Stimulated activated naive CD8-positive, alpha-beta T cell treated with anti-CD3 and anti-CD28 coated beads, Interleukin-15, Interleukin-2, amounts not matched to agents 100 ng/mL and 50 ng/mL, for 24 hours (primary cell): ENCODE measurements around the gene INPP5A.

Experiments
- H3K27ac Mint-ChIP-seq: one replicate; pipeline ENCODE4 v1.8.0; 2021; ENCODE audit warnings: mild to moderate bottlenecking, mixed read lengths
- H3K27me3 Mint-ChIP-seq: one replicate; pipeline ENCODE4 v1.8.0; 2021; ENCODE audit warnings: mixed read lengths
- H3K36me3 Mint-ChIP-seq: one replicate; pipeline ENCODE4 v1.8.0; 2021; ENCODE audit warnings: low read depth, mixed read lengths
- H3K4me1 Mint-ChIP-seq: one replicate; pipeline ENCODE4 v1.8.0; 2021; ENCODE audit warnings: low read depth, mixed read lengths
- H3K4me3 Mint-ChIP-seq: one replicate; pipeline ENCODE4 v1.8.0; 2021; ENCODE audit warnings: mild to moderate bottlenecking, mixed read lengths
- H3K9me3 Mint-ChIP-seq: one replicate; pipeline ENCODE4 v1.8.0; 2021; ENCODE audit warnings: mixed read lengths

INPP5A gene

GRCh38 chr10:132658546-132659205, 121.1 kb downstream of the INPP5A start:
- Mint-ChIP-seq H3K27me3 (no peaks in the 10 kb centered on the region), H3K27ac (no peak overlapping the region), H3K4me3 (no peak overlapping the region), H3K4me1 (no peaks in the 10 kb centered on the region), H3K9me3 (no peaks in the 10 kb centered on the region), H3K36me3 (peaks cover 7% of the 10 kb centered on the region)

DNA sequence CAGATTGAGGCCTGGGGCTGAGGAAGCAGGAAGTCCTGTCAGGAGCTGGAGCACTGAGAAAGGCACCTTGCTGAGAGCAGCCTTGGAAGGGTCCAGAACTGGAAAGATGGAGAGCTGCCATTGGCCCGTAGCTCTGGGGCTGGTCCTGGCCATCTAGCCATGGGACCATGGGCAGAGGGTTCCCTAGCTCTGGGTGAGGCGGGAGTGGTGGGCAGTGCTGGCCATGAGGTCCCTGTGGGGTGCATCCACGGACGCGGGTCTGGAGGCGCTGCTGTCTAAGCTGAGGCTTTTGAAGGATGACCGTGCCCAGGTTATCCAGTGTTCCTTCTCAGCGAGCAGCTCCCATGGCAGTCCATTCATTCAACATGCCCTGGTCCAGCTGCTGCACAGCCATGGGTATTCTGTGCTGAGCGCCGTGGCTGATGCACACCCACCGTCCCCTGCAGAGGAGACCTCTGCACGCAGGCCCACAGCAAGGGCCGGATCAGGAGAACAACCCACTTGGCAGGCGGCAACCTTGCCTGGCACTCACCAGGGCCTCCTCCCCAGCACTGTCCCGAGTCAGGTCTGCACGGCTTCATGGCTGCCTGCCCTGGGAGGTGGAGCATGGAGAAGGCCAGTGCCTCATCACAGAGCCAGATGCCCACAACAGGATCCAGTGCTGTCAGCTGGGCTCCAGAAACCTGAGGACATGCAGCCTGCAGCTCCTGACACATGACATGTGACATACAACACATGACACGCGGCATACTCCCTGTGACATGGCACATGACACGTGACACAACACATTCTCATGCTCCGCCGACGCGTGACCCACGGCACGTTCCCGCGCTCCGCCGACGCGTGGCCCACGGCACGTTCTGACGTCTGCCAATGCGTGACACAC, 121.9 kb downstream of the INPP5A start:
- Mint-ChIP-seq H3K4me3 (no peak overlapping the region), H3K27me3 (no peaks in the 10 kb centered on the region), H3K36me3 (peaks cover 7% of the 10 kb centered on the region), H3K4me1 (peaks cover 1% of the 10 kb centered on the region), H3K27ac (no peak overlapping the region), H3K9me3 (no peaks in the 10 kb centered on the region)

- H3K4me1 Mint-ChIP-seq = peaks cover 2% of the 10 kb centered on the region
- no peaks in the 10 kb centered on the region for H3K9me3 Mint-ChIP-seq
- H3K27me3 Mint-ChIP-seq = no peaks in the 10 kb centered on the region
- no peak overlapping the region for H3K27ac Mint-ChIP-seq
- no peak overlapping the region for H3K4me3 Mint-ChIP-seq
- peaks cover 4% of the 10 kb centered on the region for H3K36me3 Mint-ChIP-seq
Observed at GRCh38 chr10:132660385-132660784, 122.8 kb downstream of the INPP5A start.

- Mint-ChIP-seq H3K27me3 (no peaks in the 10 kb centered on the region), H3K9me3 (no peaks in the 10 kb centered on the region), H3K27ac (no peak overlapping the region), H3K36me3 (peaks cover 4% of the 10 kb centered on the region), H3K4me1 (peaks cover 13% of the 10 kb centered on the region), H3K4me3 (no peak overlapping the region)
Observed at GRCh38 chr10:132662186-132662920, 124.8 kb downstream of the INPP5A start.

- H3K4me3 Mint-ChIP-seq = no peak overlapping the region
- H3K27ac Mint-ChIP-seq = no peak overlapping the region
- H3K36me3 Mint-ChIP-seq = peaks cover 4% of the 10 kb centered on the region
- H3K9me3 Mint-ChIP-seq = no peaks in the 10 kb centered on the region
- H3K4me1 Mint-ChIP-seq = peaks cover 13% of the 10 kb centered on the region
- no peaks in the 10 kb centered on the region for H3K27me3 Mint-ChIP-seq
Observed at GRCh38 chr10:132663666-132664365, 126.2 kb downstream of the INPP5A start.

- no peaks in the 10 kb centered on the region for H3K27me3 Mint-ChIP-seq
- H3K27ac Mint-ChIP-seq = no peak overlapping the region
- H3K36me3 Mint-ChIP-seq = peaks cover 4% of the 10 kb centered on the region
- H3K9me3 Mint-ChIP-seq = no peaks in the 10 kb centered on the region
- H3K4me1 Mint-ChIP-seq = peaks cover 13% of the 10 kb centered on the region
- no peak overlapping the region for H3K4me3 Mint-ChIP-seq
Observed at GRCh38 chr10:132664407-132664806, 126.8 kb downstream of the INPP5A start.

DNA sequence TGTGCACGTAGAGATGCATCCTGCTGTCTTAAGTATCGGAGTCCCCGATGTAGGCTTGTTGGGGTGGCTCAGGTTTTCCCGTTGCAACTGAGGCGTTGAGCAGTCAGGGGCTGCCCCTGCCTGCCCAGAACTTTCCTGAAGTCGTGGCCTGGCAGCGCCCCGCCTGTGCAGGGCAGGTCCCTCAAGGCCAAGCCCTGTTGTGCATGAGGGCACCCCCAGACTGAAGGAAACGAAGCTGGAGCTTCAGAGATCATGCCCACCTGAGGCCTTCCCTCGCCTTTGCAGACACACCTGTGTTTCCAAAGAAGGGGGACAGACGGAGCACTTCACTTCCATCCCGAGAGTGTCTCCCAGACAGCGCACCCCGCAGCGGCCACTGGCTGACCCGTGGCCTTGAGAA, 127.3 kb downstream of the INPP5A start:
- H3K27ac Mint-ChIP-seq = no peak overlapping the region
- H3K9me3 Mint-ChIP-seq = no peaks in the 10 kb centered on the region
- no peak overlapping the region for H3K4me3 Mint-ChIP-seq
- no peaks in the 10 kb centered on the region for H3K27me3 Mint-ChIP-seq
- peaks cover 13% of the 10 kb centered on the region for H3K4me1 Mint-ChIP-seq
- H3K36me3 Mint-ChIP-seq = peaks cover 2% of the 10 kb centered on the region

DNA sequence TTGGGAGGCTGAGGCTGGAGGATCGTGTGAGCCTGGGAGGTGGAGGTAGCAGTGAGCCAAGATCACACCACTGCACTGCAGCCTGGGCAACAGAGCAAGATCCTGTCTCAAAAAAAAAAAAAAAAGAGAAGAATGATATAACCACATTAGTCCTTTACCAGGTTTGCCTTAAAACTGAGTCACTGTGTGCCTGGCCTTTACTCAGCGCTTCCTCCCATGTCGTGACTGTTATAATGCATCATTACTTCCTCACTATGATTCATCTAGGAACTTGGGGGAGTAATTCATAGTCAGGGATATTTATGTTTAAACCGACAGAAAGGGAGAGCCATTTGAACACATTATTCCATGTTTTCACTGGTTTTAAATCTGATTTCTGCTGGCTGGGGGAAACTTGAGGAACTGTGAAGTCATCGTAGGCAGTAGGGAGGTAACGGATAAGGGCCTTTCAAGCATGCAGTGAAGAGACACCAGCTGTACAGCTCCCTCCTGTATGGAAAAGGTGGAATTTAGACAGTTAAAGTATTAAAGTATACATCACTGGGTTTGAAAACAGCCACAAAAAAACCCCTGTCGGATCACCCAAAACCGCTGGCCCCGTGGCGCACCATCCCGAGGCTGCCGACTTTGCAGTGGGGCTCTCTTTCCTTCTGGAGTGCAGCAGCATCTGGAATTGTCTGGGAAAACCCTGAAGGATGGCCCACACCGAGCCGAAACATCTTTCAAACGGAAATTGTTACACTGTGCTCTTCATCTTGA, 128.5 kb downstream of the INPP5A start:
- Mint-ChIP-seq H3K4me3 (no peak overlapping the region), H3K27me3 (no peaks in the 10 kb centered on the region), H3K27ac (peak overlapping the region; percentile 1)

GRCh38 chr10:132666705-132667341, 129.2 kb downstream of the INPP5A start:
- Mint-ChIP-seq H3K27me3 (no peaks in the 10 kb centered on the region), H3K4me1 (peaks cover 13% of the 10 kb centered on the region), H3K9me3 (no peaks in the 10 kb centered on the region), H3K36me3 (no peaks in the 10 kb centered on the region), H3K4me3 (no peak overlapping the region), H3K27ac (peak overlapping the region; percentile 1)

More for the DNA sequence above, 128.5 kb downstream of the INPP5A start:
- Mint-ChIP-seq H3K4me1 (peaks cover 13% of the 10 kb centered on the region), H3K9me3 (no peaks in the 10 kb centered on the region), H3K36me3 (no peaks in the 10 kb centered on the region)

- Mint-ChIP-seq H3K4me1 (peaks cover 13% of the 10 kb centered on the region), H3K4me3 (no peak overlapping the region), H3K36me3 (no peaks in the 10 kb centered on the region), H3K27ac (no peak overlapping the region), H3K27me3 (no peaks in the 10 kb centered on the region), H3K9me3 (no peaks in the 10 kb centered on the region)
Observed at GRCh38 chr10:132667342-132668047, 129.9 kb downstream of the INPP5A start.

DNA sequence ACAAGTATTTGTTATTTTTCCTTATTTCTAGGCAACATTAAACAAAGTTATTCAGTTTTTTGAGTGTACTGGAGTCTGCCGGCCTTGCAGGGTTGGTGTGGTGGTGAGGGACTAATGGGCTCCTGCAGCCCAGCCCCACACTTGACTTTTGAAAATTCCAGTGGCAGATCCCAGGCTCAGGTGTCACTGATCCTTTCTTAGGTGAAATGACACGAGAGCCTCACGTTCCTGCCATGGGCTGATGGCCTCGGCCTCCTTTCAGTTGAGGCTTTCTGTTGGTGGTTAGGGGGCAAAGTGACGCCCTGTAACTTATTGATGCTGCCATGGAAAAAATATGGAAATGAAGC, 130.4 kb downstream of the INPP5A start:
- Mint-ChIP-seq H3K4me3 (no peak overlapping the region), H3K27me3 (no peaks in the 10 kb centered on the region), H3K9me3 (no peaks in the 10 kb centered on the region), H3K36me3 (no peaks in the 10 kb centered on the region), H3K4me1 (peaks cover 13% of the 10 kb centered on the region), H3K27ac (no peak overlapping the region)

- H3K4me3 Mint-ChIP-seq = no peak overlapping the region
- H3K27me3 Mint-ChIP-seq = no peaks in the 10 kb centered on the region
- no peaks in the 10 kb centered on the region for H3K36me3 Mint-ChIP-seq
- H3K4me1 Mint-ChIP-seq = peaks cover 13% of the 10 kb centered on the region
- H3K9me3 Mint-ChIP-seq = no peaks in the 10 kb centered on the region
- H3K27ac Mint-ChIP-seq = no peak overlapping the region
Observed at GRCh38 chr10:132669208-132669861, 131.7 kb downstream of the INPP5A start.
